Measurements from ENCODE around the gene LCNL1.
"Not testable (repeated sequence)": the region's sequence is repeated elsewhere in the genome, so short reads cannot be mapped to it uniquely, and the experiment has no call there.

Gene LCNL1

GRCh38 chr9:137032858-137033257 is 50.1 kb downstream of the LCNL1 start:
- Histone ChIP-seq H3K4me3 (ENCODE audit: low read length) (no peak overlapping the region), H3K9ac (ENCODE audit: low read length) (no peak overlapping the region), H3K4me1 (ENCODE audit: control insufficient read depth, insufficient read depth, low read length) (peaks cover 37% of the 10 kb centered on the region)

GRCh38 chr9:137033481-137033880 is 50.7 kb downstream of the LCNL1 start:
- H3K4me3 ChIP-seq (ENCODE audit: low read length); H3K27me3 ChIP-seq (ENCODE audit: control insufficient read depth, insufficient read depth, low read length); H3K9me3 ChIP-seq (ENCODE audit: control insufficient read depth, low read length); H3K9ac ChIP-seq (ENCODE audit: low read length); H3K36me3 ChIP-seq (ENCODE audit: control insufficient read depth, insufficient read depth, low read length): not testable (repeated sequence)
- H3K4me1 ChIP-seq (ENCODE audit: control insufficient read depth, insufficient read depth, low read length) = peaks cover 35% of the 10 kb centered on the region

More at GRCh38 chr9:137032858-137033257, 50.1 kb downstream of the LCNL1 start:
- Histone ChIP-seq H3K27me3 (ENCODE audit: control insufficient read depth, insufficient read depth, low read length) (peaks cover 9% of the 10 kb centered on the region), H3K9me3 (ENCODE audit: control insufficient read depth, low read length) (no peaks in the 10 kb centered on the region), H3K36me3 (ENCODE audit: control insufficient read depth, insufficient read depth, low read length) (no peaks in the 10 kb centered on the region)

GRCh38 chr9:137034039-137034708 is 51.4 kb downstream of the LCNL1 start:
- H3K36me3 ChIP-seq (ENCODE audit: control insufficient read depth, insufficient read depth, low read length) = no peaks in the 10 kb centered on the region
- no peak overlapping the region for H3K4me3 ChIP-seq (ENCODE audit: low read length)
- no peaks in the 10 kb centered on the region for H3K9me3 ChIP-seq (ENCODE audit: control insufficient read depth, low read length)
- H3K4me1 ChIP-seq (ENCODE audit: control insufficient read depth, insufficient read depth, low read length) = peaks cover 28% of the 10 kb centered on the region
- peak overlapping the region; percentile 28 for H3K9ac ChIP-seq (ENCODE audit: low read length)
- H3K27me3 ChIP-seq (ENCODE audit: control insufficient read depth, insufficient read depth, low read length) = peaks cover 9% of the 10 kb centered on the region

GRCh38 chr9:137034709-137035506 is 52.1 kb downstream of the LCNL1 start:
- no peaks in the 10 kb centered on the region for H3K9me3 ChIP-seq (ENCODE audit: control insufficient read depth, low read length)
- H3K4me3 ChIP-seq (ENCODE audit: low read length) = no peak overlapping the region
- peaks cover 23% of the 10 kb centered on the region for H3K4me1 ChIP-seq (ENCODE audit: control insufficient read depth, insufficient read depth, low read length)
- H3K36me3 ChIP-seq (ENCODE audit: control insufficient read depth, insufficient read depth, low read length) = no peaks in the 10 kb centered on the region
- H3K27me3 ChIP-seq (ENCODE audit: control insufficient read depth, insufficient read depth, low read length) = peaks cover 9% of the 10 kb centered on the region
- peak overlapping the region; percentile 28 for H3K9ac ChIP-seq (ENCODE audit: low read length)
